T1000 (cell line): ENCODE results near the gene SLC16A3.

Experiments used
- DNase-seq: peaks from one replicate; lab custom pipeline; 2025; ENCODE audit warnings: mixed read lengths; lab: John Stamatoyannopoulos, UW

The SLC16A3 gene

DNA sequence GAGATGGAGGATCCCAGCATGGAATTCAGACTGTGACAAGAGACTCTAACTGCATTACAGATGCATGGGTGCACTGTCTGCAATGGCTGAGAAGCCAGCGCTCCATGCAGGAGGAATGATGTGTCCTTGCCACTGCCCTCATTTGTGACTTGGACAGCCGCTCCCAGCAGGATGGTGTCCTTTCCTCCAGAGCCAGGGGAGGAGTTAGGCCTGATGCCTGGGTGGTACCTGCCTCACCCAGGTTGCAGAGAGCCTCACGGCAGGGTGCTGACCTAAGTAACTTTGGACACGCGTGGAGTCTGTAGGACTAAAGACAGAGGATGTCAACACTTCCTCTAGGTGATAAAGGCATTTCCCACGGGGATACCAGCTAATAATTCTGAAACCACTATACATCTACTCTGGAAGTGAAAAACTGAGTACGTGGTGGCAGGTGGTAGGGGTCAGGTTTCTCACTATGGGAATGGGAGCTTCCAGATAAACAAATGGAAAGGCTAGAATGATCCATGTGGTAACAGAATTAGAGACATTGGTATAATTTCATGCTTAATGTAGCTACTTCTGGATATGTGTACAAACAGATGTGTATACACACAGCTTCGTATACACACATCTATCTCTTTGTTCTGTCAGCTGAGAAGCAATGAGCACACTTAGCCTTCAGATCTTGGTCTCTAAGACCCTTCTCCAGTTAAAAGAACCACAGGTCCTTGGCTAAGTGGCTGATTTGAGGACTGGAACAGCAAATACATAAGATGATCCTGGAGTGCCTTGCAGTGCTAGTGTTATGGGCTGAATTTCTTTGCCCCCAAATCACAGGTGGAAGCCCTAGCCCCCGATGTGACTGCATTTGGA is 58.4 kb downstream of the SLC16A3 start:
- no peak for DNase-seq

DNA sequence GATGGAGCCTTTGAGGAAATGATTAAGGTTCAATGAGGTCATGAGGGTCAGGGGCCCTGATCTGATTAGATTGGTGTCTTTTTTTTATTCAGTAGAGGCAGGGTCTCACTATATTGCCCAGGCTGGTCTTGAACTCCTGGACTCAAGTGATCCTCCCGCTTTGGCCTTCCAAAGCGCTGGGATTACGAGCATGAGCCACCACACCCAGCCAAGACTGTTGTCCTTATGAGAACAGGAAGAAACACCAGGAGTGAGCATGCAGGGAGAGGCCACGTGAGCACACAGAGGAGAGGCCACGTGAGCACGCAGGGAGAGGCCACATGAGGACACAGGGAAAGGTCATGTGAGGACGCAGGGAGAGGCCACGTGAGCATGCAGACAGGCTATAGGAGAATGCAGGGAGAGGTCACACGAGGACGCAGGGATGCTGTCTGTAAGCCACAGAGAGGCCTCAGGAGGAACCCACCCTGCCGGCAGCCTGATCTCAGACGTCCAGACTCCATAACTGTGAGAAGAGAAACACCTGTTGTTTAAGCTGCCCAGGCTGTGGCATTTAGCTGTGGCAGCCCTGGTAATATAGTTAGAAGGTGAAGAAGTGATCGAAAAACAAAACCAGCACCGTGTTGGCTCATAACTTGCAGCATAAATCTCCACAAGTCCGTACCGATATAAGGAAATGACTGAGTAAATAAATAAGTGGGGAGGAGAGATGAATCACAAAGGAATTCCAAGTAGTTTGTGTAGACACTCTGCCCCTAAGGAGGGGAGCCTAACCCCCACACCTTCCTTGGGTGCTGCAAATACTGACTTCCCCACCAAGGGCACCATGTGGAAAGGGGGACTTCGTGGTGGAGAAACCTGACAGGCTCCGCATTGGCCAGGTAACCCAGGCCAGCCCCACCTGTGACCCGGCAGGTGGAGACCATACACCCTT is 59.3 kb downstream of the SLC16A3 start:
- peak; percentile 82 for DNase-seq
